MG63 (cell line): Measurements from ENCODE around the gene QKI. TPM values are rescaled to one million over a fixed set of nuclear protein-coding genes. Genes with fewer than 3 reads are reported as not detected.
A peak's percentile ranks its signal among the peaks of the same experiment; 100 is the strongest.

Source experiments
- DNase-seq: peaks from one replicate; pipeline ENCODE4 v3.0.0-alpha.2; 2020
- H3K27me3 ChIP-seq: fragments of 250-450 bp; sonication (Bioruptor Pico); 2 replicates; pipeline ENCODE4 v1.5.1; 2020; ENCODE audit warnings: mild to moderate bottlenecking, moderate library complexity
- H3K36me3 ChIP-seq: fragments of 250-450 bp; sonication (Bioruptor Pico); 2 replicates; pipeline ENCODE4 v1.5.1; 2020; ENCODE audit warnings: mild to moderate bottlenecking, moderate library complexity
- H3K4me3 ChIP-seq: fragments of 250-450 bp; sonication (Bioruptor Pico); 2 replicates; pipeline ENCODE4 v1.5.1; 2020; ENCODE audit warnings: mild to moderate bottlenecking, moderate library complexity
- H3K9me3 ChIP-seq: fragments of 250-450 bp; sonication (Bioruptor Pico); 2 replicates; pipeline ENCODE4 v1.5.1; 2020; ENCODE audit warnings: mild to moderate bottlenecking, moderate library complexity
- total RNA-seq: library from RNA; depleted of rRNA; stranded (reverse); fragments of >200 nt; shearing (Covaris generic); gene quantifications from 2 replicates; pipeline ENCODE4 v1.2.3, GENCODE V29; 2014; ENCODE audit warnings: low replicate concordance

Gene QKI
- total RNA-seq, 1 experiment from 2014 or later = 125 TPM

- Histone ChIP-seq H3K36me3 (peaks cover 31% of the 10 kb centered on the region), H3K9me3 (no peaks in the 10 kb centered on the region), H3K27me3 (no peaks in the 10 kb centered on the region), H3K4me3 (no peak overlapping the region)
- peak; percentile 15 for DNase-seq
These were observed 140.1 kb downstream of the QKI start for GRCh38 chr6:163554663-163555062.

DNA sequence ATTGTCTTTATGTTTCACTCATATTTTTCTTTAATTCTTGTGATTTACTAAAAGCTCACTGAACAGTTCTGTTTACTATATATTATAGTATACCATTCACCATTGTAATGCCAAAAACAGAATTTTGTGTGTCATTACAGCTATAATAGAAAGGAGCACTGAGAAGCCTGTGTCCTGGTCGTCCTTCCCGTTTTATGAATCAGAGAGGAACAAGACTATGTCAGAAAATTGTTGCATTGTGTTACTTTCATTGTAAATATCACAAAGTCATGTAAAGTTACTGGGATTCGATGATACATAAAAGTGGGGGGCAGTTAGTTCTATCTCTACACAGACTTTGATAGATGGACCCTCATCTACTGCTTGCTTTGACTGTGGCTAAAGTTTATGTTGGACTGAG is 145.1 kb downstream of the QKI start:
- no peaks in the 10 kb centered on the region for H3K27me3 ChIP-seq
- no peak for DNase-seq
- peaks cover 60% of the 10 kb centered on the region for H3K36me3 ChIP-seq
- H3K4me3 ChIP-seq = no peak overlapping the region
- no peaks in the 10 kb centered on the region for H3K9me3 ChIP-seq

- H3K9me3 ChIP-seq = no peaks in the 10 kb centered on the region; the same call in 1 of the 2 replicates
- DNase-seq = no peak
- peaks cover 84% of the 10 kb centered on the region for H3K36me3 ChIP-seq
- no peaks in the 10 kb centered on the region for H3K27me3 ChIP-seq
- H3K4me3 ChIP-seq = no peak overlapping the region
These were observed 148.8 kb downstream of the QKI start for GRCh38 chr6:163563318-163563717.

DNA sequence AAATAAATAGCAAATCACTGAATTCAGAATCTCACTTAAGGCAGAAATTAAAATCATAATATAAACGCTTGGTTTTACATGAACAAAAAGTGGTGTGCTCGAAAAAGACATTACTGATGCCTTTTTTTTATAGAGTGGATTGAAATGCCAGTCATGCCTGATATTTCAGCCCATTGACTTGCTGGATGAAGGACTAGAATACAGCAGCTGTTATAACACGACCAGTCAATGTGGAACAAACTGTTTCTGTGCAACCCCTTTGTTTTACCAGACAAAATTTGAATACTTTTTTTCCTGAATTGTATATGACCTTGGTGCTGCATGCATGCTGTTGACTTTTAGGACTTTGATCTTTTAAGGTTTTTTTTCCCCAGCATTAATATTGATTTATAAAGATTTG is 150.0 kb downstream of the QKI start:
- DNase-seq = no peak
- H3K27me3 ChIP-seq = no peaks in the 10 kb centered on the region
- no peaks in the 10 kb centered on the region; the same call in 1 of the 2 replicates for H3K9me3 ChIP-seq
- peaks cover 80% of the 10 kb centered on the region for H3K36me3 ChIP-seq
- H3K4me3 ChIP-seq = no peak overlapping the region

GRCh38 chr6:163565140-163565539 is 150.6 kb downstream of the QKI start:
- Histone ChIP-seq H3K4me3 (no peak overlapping the region), H3K9me3 (peaks cover 2% of the 10 kb centered on the region; the same call in 1 of the 2 replicates), H3K27me3 (no peaks in the 10 kb centered on the region), H3K36me3 (peaks cover 74% of the 10 kb centered on the region)
- no peak for DNase-seq

DNA sequence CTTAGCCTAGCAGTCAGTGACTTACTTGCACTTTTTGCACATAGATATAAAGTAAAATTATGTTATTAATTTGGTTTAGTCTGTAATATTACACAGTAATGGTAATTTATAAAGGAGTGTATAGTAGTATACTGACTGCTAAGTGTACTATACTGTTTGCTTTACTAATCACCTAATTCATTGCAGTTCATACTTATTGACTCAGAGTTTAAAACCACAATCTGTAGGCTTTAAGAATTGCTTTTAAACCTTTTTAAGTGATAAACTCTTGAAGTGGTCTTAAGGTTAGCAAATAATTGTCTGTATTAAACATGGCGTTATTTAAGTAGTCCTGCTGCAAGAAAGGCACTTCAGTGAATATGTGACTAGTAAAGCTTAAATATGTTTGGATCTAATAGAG is 151.5 kb downstream of the QKI start:
- Histone ChIP-seq H3K27me3 (no peaks in the 10 kb centered on the region), H3K4me3 (no peak overlapping the region), H3K9me3 (peaks cover 2% of the 10 kb centered on the region; the same call in 1 of the 2 replicates), H3K36me3 (peaks cover 82% of the 10 kb centered on the region)
- DNase-seq = no peak

- Histone ChIP-seq H3K36me3 (peaks cover 81% of the 10 kb centered on the region), H3K9me3 (peaks cover 2% of the 10 kb centered on the region; the same call in 1 of the 2 replicates), H3K27me3 (no peaks in the 10 kb centered on the region), H3K4me3 (no peak overlapping the region)
- DNase-seq = no peak
These were observed 153.8 kb downstream of the QKI start for GRCh38 chr6:163568275-163568674.

- Histone ChIP-seq H3K36me3 (peaks cover 76% of the 10 kb centered on the region), H3K4me3 (no peak overlapping the region), H3K9me3 (peaks cover 2% of the 10 kb centered on the region; the same call in 1 of the 2 replicates), H3K27me3 (no peaks in the 10 kb centered on the region)
- DNase-seq = no peak
These were observed 156.2 kb downstream of the QKI start for GRCh38 chr6:163570579-163571231.

- Histone ChIP-seq H3K27me3 (no peaks in the 10 kb centered on the region), H3K36me3 (peaks cover 67% of the 10 kb centered on the region), H3K4me3 (no peak overlapping the region), H3K9me3 (peaks cover 2% of the 10 kb centered on the region; the same call in 1 of the 2 replicates)
- no peak for DNase-seq
These were observed 157.2 kb downstream of the QKI start for GRCh38 chr6:163571730-163572129.

- no peak for DNase-seq
- H3K36me3 ChIP-seq = peaks cover 58% of the 10 kb centered on the region
- H3K27me3 ChIP-seq = no peaks in the 10 kb centered on the region
- 0 out of 2 replicates have a peak, but pooled peaks cover 2% of the 10 kb centered on the region for H3K9me3 ChIP-seq
- no peak overlapping the region for H3K4me3 ChIP-seq
These were observed 158.1 kb downstream of the QKI start for GRCh38 chr6:163572612-163573011.

DNA sequence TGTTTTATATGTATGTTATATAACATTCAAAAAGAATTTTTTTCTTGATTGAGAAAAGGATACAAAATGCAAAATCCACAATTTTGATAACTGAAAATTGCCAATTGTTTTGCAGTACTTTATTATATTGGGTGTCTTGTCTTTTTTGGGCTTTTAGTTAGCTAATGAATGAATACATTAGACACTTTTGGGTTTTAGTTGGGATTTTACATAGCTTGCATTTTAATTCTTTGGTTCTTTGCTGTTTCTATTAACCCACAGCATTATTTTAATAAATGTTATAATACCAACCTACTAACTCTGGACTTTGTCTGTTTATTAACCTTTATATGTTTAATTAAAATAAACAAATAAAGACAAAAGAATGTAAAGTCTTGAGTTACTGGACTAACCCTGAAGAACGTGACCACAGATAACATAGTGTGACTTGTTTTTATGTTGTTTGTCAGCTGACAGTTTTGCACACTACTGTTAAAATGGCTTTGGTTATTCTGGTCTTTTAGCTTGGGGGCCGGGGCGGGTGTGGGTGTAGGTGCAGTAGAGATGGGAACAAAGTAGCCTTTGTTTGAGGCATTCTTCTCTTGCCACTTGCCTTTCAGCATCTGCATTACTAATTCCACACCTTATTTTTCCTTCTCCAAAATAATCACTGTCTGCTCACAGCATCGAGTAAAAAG is 159.1 kb downstream of the QKI start:
- H3K27me3 ChIP-seq = no peaks in the 10 kb centered on the region
- H3K4me3 ChIP-seq = no peak overlapping the region
- 0 out of 2 replicates have a peak, but pooled peaks cover 2% of the 10 kb centered on the region for H3K9me3 ChIP-seq
- peaks cover 56% of the 10 kb centered on the region for H3K36me3 ChIP-seq
- DNase-seq = no peak

DNA sequence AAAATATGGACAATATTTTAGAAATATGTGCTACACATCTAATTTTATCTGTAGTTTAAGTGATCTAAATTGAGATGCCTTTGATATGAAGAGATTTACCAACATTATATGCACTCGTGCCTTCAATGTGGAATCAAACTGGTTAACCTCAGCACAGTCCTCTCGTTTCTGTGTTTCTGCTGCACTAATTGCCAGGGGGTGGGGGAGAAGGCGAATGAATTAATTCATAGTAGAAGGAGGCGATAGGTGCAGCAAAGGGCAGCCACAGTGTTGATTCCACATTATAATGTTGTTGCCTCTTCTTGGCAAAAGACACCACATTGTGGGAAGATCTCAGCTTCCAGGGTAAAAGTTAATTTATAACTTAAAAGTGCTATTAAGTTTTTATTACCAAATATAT is 161.6 kb downstream of the QKI start:
- no peaks in the 10 kb centered on the region for H3K27me3 ChIP-seq
- H3K36me3 ChIP-seq = peaks cover 46% of the 10 kb centered on the region
- no peak overlapping the region for H3K4me3 ChIP-seq
- no peaks in the 10 kb centered on the region for H3K9me3 ChIP-seq
- no peak for DNase-seq

DNA sequence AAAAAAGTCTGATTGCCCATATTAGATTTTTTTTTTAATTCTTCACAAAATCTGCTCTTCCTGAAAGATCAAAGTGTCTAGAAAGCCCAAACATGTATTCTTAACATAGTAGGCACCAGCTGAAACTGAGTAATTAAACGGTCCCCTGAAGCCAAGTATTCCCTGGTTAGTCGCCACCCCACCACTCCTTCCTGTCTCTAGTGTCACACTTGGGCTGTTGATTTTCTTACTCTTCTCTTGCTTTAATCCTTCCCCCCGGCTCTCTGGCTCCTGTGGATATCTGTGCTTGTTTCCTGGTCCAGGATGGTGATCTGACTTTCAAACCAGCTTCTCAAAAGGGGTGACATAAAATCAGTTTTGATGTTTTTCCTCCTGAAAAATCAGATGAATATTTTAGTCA is 162.9 kb downstream of the QKI start:
- Histone ChIP-seq H3K36me3 (peaks cover 40% of the 10 kb centered on the region), H3K27me3 (no peaks in the 10 kb centered on the region), H3K4me3 (no peak overlapping the region), H3K9me3 (no peaks in the 10 kb centered on the region)
- DNase-seq = peak; percentile 42

DNA sequence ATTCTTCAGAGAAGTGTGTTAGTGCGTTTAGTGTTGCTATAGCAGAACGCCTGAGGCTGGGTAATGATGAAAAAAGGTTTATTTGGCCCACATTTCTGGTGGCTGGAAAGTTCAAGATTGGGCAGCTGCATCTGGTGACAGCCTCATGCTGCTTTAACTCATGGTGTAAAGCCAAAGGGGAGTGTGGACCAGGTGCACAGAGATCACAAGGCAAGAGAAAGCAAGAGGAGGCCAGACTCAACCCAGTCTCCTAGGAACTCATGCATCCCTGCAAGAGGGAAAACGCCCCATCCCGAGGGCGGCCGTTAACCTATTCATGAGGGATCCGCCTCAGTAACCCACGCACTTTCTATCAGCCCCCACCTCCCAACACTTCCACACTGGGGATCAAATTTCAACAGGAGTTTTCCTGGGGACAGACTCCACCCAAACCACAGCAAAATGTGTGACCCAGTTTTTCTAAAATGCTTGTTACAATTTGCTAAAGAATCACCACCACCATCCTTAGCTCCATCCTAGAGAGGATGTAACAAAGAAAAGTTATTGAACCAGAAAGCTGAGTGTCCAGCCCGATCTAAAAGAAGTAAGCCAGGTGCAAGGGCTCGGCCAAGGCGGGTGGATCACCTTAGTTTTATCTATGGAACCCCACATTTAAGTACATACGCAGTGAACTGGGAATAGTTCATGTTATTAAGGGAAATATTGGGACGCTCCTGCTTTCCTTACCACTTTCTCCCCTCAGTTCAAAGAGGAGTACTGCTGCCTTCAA is 164.8 kb downstream of the QKI start:
- no peak for DNase-seq
- peaks cover 24% of the 10 kb centered on the region for H3K36me3 ChIP-seq
- no peaks in the 10 kb centered on the region for H3K27me3 ChIP-seq
- no peak overlapping the region for H3K4me3 ChIP-seq
- H3K9me3 ChIP-seq = no peaks in the 10 kb centered on the region

- Histone ChIP-seq H3K36me3 (peaks cover 19% of the 10 kb centered on the region), H3K9me3 (no peaks in the 10 kb centered on the region), H3K27me3 (no peaks in the 10 kb centered on the region), H3K4me3 (no peak overlapping the region)
- no peak for DNase-seq
These were observed 165.4 kb downstream of the QKI start for GRCh38 chr6:163579880-163580295.

GRCh38 chr6:163580311-163581030 is 166.0 kb downstream of the QKI start:
- H3K9me3 ChIP-seq = no peaks in the 10 kb centered on the region
- H3K36me3 ChIP-seq = peaks cover 14% of the 10 kb centered on the region
- DNase-seq = no peak
- no peak overlapping the region for H3K4me3 ChIP-seq
- H3K27me3 ChIP-seq = no peaks in the 10 kb centered on the region

- Histone ChIP-seq H3K4me3 (no peak overlapping the region), H3K27me3 (no peaks in the 10 kb centered on the region), H3K36me3 (peaks cover 9% of the 10 kb centered on the region), H3K9me3 (no peaks in the 10 kb centered on the region)
- DNase-seq = no peak
These were observed 169.0 kb downstream of the QKI start for GRCh38 chr6:163583558-163583957.
